ENCODE data around the gene FBN2. TPM values are rescaled to one million over a fixed set of nuclear protein-coding genes. Genes with fewer than 3 reads are reported as not detected.

Gene FBN2
- total and polyA plus RNA-seq, 12 donors: 2.9 to 28.9 (median 13.5) TPM

DNA sequence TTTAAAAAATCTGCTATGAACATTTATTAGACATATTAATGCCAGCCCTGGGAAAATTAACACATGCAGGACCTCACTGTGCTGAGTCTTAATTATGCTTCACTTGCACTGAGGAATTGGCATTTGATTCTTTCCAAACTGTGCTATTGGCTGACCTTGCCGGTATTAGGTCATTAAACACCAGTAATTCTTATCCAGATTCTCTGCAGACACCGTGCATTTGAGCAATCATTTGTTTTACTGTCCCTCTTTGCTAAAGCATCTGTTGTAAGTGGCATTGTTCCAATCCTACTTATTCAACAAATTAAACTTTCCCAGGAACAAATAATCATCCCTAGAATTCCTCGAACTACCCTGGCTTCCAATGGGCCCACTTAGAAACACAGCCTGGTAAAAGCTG, 309.5 kb downstream of the FBN2 start:
- TF ChIP-seq CTCF (IDR thresholded peaks at IDR 0.05): no peak
- no peaks in the 10 kb centered on the region for H3K36me3 ChIP-seq
- peak in 6 of 8 donors; percentile 38 to 83 (median 65) for ATAC-seq
- 26 to 35% methylated on average over 3 of the region's 3 CpGs for WGBS, 2 donors
- peaks cover 0 to 12% (median 0%) of the 10 kb centered on the region in 9 donors for H3K4me1 ChIP-seq
- no peak overlapping the region for H3K4me3 ChIP-seq
- no peak for DNase-seq
- intact Hi-C loops (cut with DNase I): no loop called here
- no peak overlapping the region for H3K27ac ChIP-seq
- peaks cover 0 to 26% (median 0%) of the 10 kb centered on the region in 11 donors for H3K9me3 ChIP-seq
- no peaks in the 10 kb centered on the region for H3K27me3 ChIP-seq

GRCh38 chr5:128228008-128228407, 310.0 kb downstream of the FBN2 start:
- WGBS, 2 donors: 55 to 75% methylated on average over 3 of the region's 3 CpGs
- no peak for TF ChIP-seq CTCF (IDR thresholded peaks at IDR 0.05)

GRCh38 chr5:128225245-128226030, 312.6 kb downstream of the FBN2 start:
- intact Hi-C loops (cut with DNase I): no loop called here
- no peak overlapping the region for H3K27ac ChIP-seq
- no peak for ATAC-seq
- 96 to 98% methylated on average over 2 of the region's 2 CpGs for WGBS, 2 donors
- no peak for TF ChIP-seq CTCF (IDR thresholded peaks at IDR 0.05)
- no peak overlapping the region for H3K4me3 ChIP-seq
- H3K4me1 ChIP-seq: peaks cover 0 to 12% (median 0%) of the 10 kb centered on the region in 9 donors
- H3K36me3 ChIP-seq: no peaks in the 10 kb centered on the region
- no peaks in the 10 kb centered on the region for H3K27me3 ChIP-seq
- DNase-seq: no peak
- peaks cover 0 to 8% (median 0%) of the 10 kb centered on the region in 11 donors for H3K9me3 ChIP-seq

More at GRCh38 chr5:128228008-128228407, 310.0 kb downstream of the FBN2 start:
- no peak overlapping the region for H3K27ac ChIP-seq
- intact Hi-C loops (cut with DNase I): no loop called here
- ATAC-seq (peak in 7 of 8 donors; percentile 49 to 94 (median 78)), DNase-seq (no peak)
- peaks cover 0 to 12% (median 0%) of the 10 kb centered on the region in 9 donors for H3K4me1 ChIP-seq
- H3K9me3 ChIP-seq: peaks cover 0 to 21% (median 0%) of the 10 kb centered on the region in 11 donors
- H3K36me3 ChIP-seq: no peaks in the 10 kb centered on the region
- H3K4me3 ChIP-seq: no peak overlapping the region
- no peaks in the 10 kb centered on the region for H3K27me3 ChIP-seq

DNA sequence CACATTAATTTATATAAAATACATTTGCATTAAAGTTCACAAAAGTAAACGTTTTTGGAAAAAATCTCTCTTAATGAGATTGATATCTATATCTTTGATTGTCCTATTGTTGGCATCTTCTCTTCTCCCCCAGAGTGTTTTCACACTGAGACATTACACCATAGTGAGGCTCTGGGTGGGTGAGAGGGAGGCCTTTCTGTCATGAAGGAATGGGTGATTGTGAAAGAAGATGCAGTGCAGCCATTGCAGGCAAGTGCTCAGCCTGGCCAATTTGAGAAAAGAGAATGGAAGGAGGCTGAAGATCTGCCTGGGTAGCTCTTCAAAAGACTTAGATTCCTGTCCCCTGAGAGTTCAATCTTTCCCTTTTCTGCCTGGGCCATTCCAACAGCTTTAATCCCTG, 313.7 kb downstream of the FBN2 start:
- DNase-seq (no peak), ATAC-seq (no peak)
- Histone ChIP-seq H3K27me3 (no peaks in the 10 kb centered on the region), H3K27ac (no peak overlapping the region), H3K4me1 (peaks cover 0 to 12% (median 0%) of the 10 kb centered on the region in 9 donors), H3K9me3 (no peaks in the 10 kb centered on the region), H3K4me3 (no peak overlapping the region), H3K36me3 (no peaks in the 10 kb centered on the region)
- TF ChIP-seq CTCF (IDR thresholded peaks at IDR 0.05): no peak
- intact Hi-C loops (cut with DNase I): no loop called here
- 69 to 88% methylated on average over 1 of the region's 1 CpG for WGBS, 2 donors

All from heart right ventricle (tissue), 16 donors.